SK-N-SH treated with all-trans-retinoic acid at 6 μM for 48 hours (cell line): ENCODE results near the gene PDK3.

Experiments
- ARNTL ChIP-seq: fragments of 450-650 bp; formaldehyde crosslinking; IDR thresholded peaks from 2 replicates; pipeline ENCODE4 v1.5.0; 2020; ENCODE audit warnings: low read depth, mild to moderate bottlenecking, moderate library complexity, borderline replicate concordance
- BACH2 ChIP-seq: fragments of 250-450 bp; sonication (Bioruptor Pico); IDR thresholded peaks from 2 replicates; pipeline ENCODE4 v1.9.0; 2021; ENCODE audit warnings: mild to moderate bottlenecking, borderline replicate concordance
- ESRRG ChIP-seq: fragments of 250-450 bp; sonication (Bioruptor Pico); IDR thresholded peaks from 2 replicates; pipeline ENCODE4 v1.6.1; 2021; ENCODE audit warnings: mild to moderate bottlenecking
- ISL1 ChIP-seq: fragments of 250-450 bp; sonication (Bioruptor Pico); IDR thresholded peaks from 2 replicates; pipeline ENCODE4 v2.1.2; 2022; ENCODE audit warnings: mild to moderate bottlenecking, moderate library complexity
- PPARA ChIP-seq: fragments of 250-450 bp; sonication (Bioruptor Pico); IDR thresholded peaks from 2 replicates; pipeline ENCODE4 v1.5.0; 2020; ENCODE audit warnings: mild to moderate bottlenecking, borderline replicate concordance
- RARB ChIP-seq: fragments of 250-450 bp; sonication (Bioruptor Pico); IDR thresholded peaks from 2 replicates; pipeline ENCODE4 v1.8.0; 2021; ENCODE audit warnings: mild to moderate bottlenecking, moderate library complexity
- ZC3H10 ChIP-seq: fragments of 250-450 bp; sonication (Bioruptor Pico); IDR thresholded peaks from 2 replicates; pipeline ENCODE4 v1.5.1; 2021; ENCODE audit warnings: mild to moderate bottlenecking, moderate library complexity
- ZFP3 ChIP-seq: fragments of 250-450 bp; sonication (Bioruptor Pico); IDR thresholded peaks from 2 replicates; pipeline ENCODE4 v1.5.0; 2020; ENCODE audit warnings: mild to moderate bottlenecking, moderate library complexity
- ZFP30 ChIP-seq: fragments of 450-650 bp; formaldehyde crosslinking; IDR thresholded peaks from 2 replicates; pipeline ENCODE4 v1.5.0; 2022; ENCODE audit warnings: mild to moderate bottlenecking, moderate library complexity
- ZNF70 ChIP-seq: fragments of 450-650 bp; formaldehyde crosslinking; IDR thresholded peaks from 2 replicates; pipeline ENCODE4 v1.5.0; 2020; ENCODE audit warnings: mild to moderate bottlenecking, moderate library complexity
- TF ChIP-seq, protein P1 (sequence below): fragments of 250-450 bp; sonication (Bioruptor Pico); IDR thresholded peaks from 2 replicates; pipeline ENCODE4 v1.8.0; 2020; ENCODE audit warnings: mild to moderate bottlenecking, moderate library complexity, borderline replicate concordance
- TF ChIP-seq, protein P2 (sequence below): fragments of 250-450 bp; sonication (Bioruptor Pico); IDR thresholded peaks from 2 replicates; pipeline ENCODE4 v1.5.1; 2020; ENCODE audit warnings: low read depth, mild to moderate bottlenecking, moderate library complexity
- TF ChIP-seq, protein P3 (sequence below): fragments of 250-450 bp; sonication (Bioruptor Pico); IDR thresholded peaks from 2 replicates; pipeline ENCODE4 v1.5.1; 2021; ENCODE audit warnings: mild to moderate bottlenecking, moderate library complexity

DNA sequence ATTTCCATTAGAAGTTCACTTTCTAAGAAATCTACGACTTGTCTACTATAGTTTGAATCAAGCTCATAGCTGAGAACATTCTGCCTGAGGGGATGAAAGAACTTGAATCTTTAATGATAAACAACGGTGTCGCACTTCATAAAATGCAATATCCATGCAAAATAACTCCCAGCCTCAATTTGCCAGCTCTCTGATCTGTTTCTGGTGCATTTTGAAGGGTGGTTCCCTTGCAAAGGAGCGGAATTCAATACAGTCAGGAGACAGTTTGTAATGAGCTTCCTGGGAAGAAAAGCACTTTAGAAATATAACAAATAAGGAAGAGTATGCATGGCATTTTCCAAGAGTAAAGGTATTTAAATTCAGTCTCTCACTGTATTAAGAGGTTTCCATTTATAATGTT is 102.1 kb downstream of the PDK3 start:
- TF ChIP-seq, protein P1, sequence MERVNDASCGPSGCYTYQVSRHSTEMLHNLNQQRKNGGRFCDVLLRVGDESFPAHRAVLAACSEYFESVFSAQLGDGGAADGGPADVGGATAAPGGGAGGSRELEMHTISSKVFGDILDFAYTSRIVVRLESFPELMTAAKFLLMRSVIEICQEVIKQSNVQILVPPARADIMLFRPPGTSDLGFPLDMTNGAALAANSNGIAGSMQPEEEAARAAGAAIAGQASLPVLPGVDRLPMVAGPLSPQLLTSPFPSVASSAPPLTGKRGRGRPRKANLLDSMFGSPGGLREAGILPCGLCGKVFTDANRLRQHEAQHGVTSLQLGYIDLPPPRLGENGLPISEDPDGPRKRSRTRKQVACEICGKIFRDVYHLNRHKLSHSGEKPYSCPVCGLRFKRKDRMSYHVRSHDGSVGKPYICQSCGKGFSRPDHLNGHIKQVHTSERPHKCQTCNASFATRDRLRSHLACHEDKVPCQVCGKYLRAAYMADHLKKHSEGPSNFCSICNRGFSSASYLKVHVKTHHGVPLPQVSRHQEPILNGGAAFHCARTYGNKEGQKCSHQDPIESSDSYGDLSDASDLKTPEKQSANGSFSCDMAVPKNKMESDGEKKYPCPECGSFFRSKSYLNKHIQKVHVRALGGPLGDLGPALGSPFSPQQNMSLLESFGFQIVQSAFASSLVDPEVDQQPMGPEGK (CRISPR knock-in tag): no peak
- TF ChIP-seq ZC3H10 (CRISPR knock-in tag) (no peak), ZNF70 (no peak), BACH2 (CRISPR knock-in tag) (no peak), ISL1 (CRISPR knock-in tag) (no peak), RARB (CRISPR knock-in tag) (no peak), ESRRG (CRISPR knock-in tag) (no peak), PPARA (CRISPR knock-in tag) (no peak), ARNTL (CRISPR knock-in tag) (no peak), ZFP3 (CRISPR knock-in tag) (no peak), ZFP30 (no peak)
- TF ChIP-seq, protein P2, sequence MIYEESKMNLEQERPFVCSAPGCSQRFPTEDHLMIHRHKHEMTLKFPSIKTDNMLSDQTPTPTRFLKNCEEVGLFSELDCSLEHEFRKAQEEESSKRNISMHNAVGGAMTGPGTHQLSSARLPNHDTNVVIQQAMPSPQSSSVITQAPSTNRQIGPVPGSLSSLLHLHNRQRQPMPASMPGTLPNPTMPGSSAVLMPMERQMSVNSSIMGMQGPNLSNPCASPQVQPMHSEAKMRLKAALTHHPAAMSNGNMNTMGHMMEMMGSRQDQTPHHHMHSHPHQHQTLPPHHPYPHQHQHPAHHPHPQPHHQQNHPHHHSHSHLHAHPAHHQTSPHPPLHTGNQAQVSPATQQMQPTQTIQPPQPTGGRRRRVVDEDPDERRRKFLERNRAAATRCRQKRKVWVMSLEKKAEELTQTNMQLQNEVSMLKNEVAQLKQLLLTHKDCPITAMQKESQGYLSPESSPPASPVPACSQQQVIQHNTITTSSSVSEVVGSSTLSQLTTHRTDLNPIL (CRISPR knock-in tag): no peak
- TF ChIP-seq, protein P3, sequence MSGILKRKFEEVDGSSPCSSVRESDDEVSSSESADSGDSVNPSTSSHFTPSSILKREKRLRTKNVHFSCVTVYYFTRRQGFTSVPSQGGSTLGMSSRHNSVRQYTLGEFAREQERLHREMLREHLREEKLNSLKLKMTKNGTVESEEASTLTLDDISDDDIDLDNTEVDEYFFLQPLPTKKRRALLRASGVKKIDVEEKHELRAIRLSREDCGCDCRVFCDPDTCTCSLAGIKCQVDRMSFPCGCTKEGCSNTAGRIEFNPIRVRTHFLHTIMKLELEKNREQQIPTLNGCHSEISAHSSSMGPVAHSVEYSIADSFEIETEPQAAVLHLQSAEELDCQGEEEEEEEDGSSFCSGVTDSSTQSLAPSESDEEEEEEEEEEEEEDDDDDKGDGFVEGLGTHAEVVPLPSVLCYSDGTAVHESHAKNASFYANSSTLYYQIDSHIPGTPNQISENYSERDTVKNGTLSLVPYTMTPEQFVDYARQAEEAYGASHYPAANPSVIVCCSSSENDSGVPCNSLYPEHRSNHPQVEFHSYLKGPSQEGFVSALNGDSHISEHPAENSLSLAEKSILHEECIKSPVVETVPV (CRISPR knock-in tag): no peak
